ENCODE measurements around the gene SUDS3. TPM values are rescaled to one million over a fixed set of nuclear protein-coding genes. Genes with fewer than 3 reads are reported as not detected.

Gene SUDS3
- total RNA-seq, 1 donor from 2014 or later: 23.5 TPM

- Mint-ChIP-seq H3K9me3 (peaks cover 11% of the 10 kb centered on the region), H3K4me3 (ENCODE audit: low read depth) (peak overlapping the region; percentile 92), H3K27ac (peak overlapping the region; percentile 91), H3K4me1 (ENCODE audit: low read depth) (peaks cover 38% of the 10 kb centered on the region), H3K27me3 (ENCODE audit: low read depth) (no peaks in the 10 kb centered on the region), H3K36me3 (ENCODE audit: low read depth) (peaks cover 22% of the 10 kb centered on the region)
- DNase-seq (ENCODE audit: low spot score): no peak
- intact Hi-C loops (cut with micrococcal nuclease): loop anchor here (5.0 kb wide), 2 partner anchors 192 to 297 kb away; partner anchors contain the start of gene WSB2
Measured at GRCh38 chr12:118358612-118359540, 17.5 kb upstream of the SUDS3 start.

- H3K36me3 Mint-ChIP-seq (ENCODE audit: low read depth): peaks cover 15% of the 10 kb centered on the region
- peak overlapping the region; percentile 92 for H3K4me3 Mint-ChIP-seq (ENCODE audit: low read depth)
- intact Hi-C loops (cut with micrococcal nuclease): loop anchor here (5.0 kb wide), 2 partner anchors 192 to 297 kb away; partner anchors contain the start of gene WSB2
- peaks cover 35% of the 10 kb centered on the region for H3K4me1 Mint-ChIP-seq (ENCODE audit: low read depth)
- H3K27me3 Mint-ChIP-seq (ENCODE audit: low read depth): no peaks in the 10 kb centered on the region
- H3K9me3 Mint-ChIP-seq: peaks cover 6% of the 10 kb centered on the region
- peak overlapping the region; percentile 91 for H3K27ac Mint-ChIP-seq
- no peak for DNase-seq (ENCODE audit: low spot score)
Measured at GRCh38 chr12:118359541-118359915, 16.8 kb upstream of the SUDS3 start.

GRCh38 chr12:118361092-118361404 lies 15.3 kb upstream of the SUDS3 start:
- no peak overlapping the region for H3K4me3 Mint-ChIP-seq (ENCODE audit: low read depth)
- DNase-seq (ENCODE audit: low spot score): no peak
- H3K36me3 Mint-ChIP-seq (ENCODE audit: low read depth): peaks cover 5% of the 10 kb centered on the region
- intact Hi-C loops (cut with micrococcal nuclease): no loop called here
- H3K9me3 Mint-ChIP-seq: no peaks in the 10 kb centered on the region
- H3K27ac Mint-ChIP-seq: no peak overlapping the region
- H3K4me1 Mint-ChIP-seq (ENCODE audit: low read depth): peaks cover 25% of the 10 kb centered on the region
- H3K27me3 Mint-ChIP-seq (ENCODE audit: low read depth): no peaks in the 10 kb centered on the region

GRCh38 chr12:118361889-118362288 lies 14.5 kb upstream of the SUDS3 start:
- no peaks in the 10 kb centered on the region for H3K9me3 Mint-ChIP-seq
- peaks cover 5% of the 10 kb centered on the region for H3K36me3 Mint-ChIP-seq (ENCODE audit: low read depth)
- no peak for DNase-seq (ENCODE audit: low spot score)
- H3K27ac Mint-ChIP-seq: no peak overlapping the region
- H3K4me3 Mint-ChIP-seq (ENCODE audit: low read depth): no peak overlapping the region
- intact Hi-C loops (cut with micrococcal nuclease): no loop called here
- no peaks in the 10 kb centered on the region for H3K27me3 Mint-ChIP-seq (ENCODE audit: low read depth)
- H3K4me1 Mint-ChIP-seq (ENCODE audit: low read depth): peaks cover 20% of the 10 kb centered on the region

- Mint-ChIP-seq H3K27me3 (ENCODE audit: low read depth) (peaks cover 15% of the 10 kb centered on the region), H3K27ac (no peak overlapping the region), H3K4me3 (ENCODE audit: low read depth) (no peak overlapping the region), H3K4me1 (ENCODE audit: low read depth) (peaks cover 21% of the 10 kb centered on the region), H3K36me3 (ENCODE audit: low read depth) (peaks cover 6% of the 10 kb centered on the region), H3K9me3 (no peaks in the 10 kb centered on the region)
- no peak for DNase-seq (ENCODE audit: low spot score)
- intact Hi-C loops (cut with micrococcal nuclease): no loop called here
Measured at GRCh38 chr12:118368821-118369220, 7.5 kb upstream of the SUDS3 start.

- intact Hi-C loops (cut with micrococcal nuclease): loop anchor here (10.0 kb wide), 1 partner anchor 1294 kb away; the partner anchor contains the start of gene PRKAB1
- Mint-ChIP-seq H3K4me1 (ENCODE audit: low read depth) (peaks cover 33% of the 10 kb centered on the region), H3K9me3 (no peaks in the 10 kb centered on the region), H3K36me3 (ENCODE audit: low read depth) (peaks cover 6% of the 10 kb centered on the region), H3K27me3 (ENCODE audit: low read depth) (peaks cover 15% of the 10 kb centered on the region), H3K4me3 (ENCODE audit: low read depth) (peak overlapping the region; percentile 89), H3K27ac (no peak overlapping the region)
- no peak for DNase-seq (ENCODE audit: low spot score)
Measured at GRCh38 chr12:118370601-118371000, 5.8 kb upstream of the SUDS3 start.

- no peaks in the 10 kb centered on the region for H3K9me3 Mint-ChIP-seq
- no peak overlapping the region for H3K27ac Mint-ChIP-seq
- peaks cover 39% of the 10 kb centered on the region for H3K4me1 Mint-ChIP-seq (ENCODE audit: low read depth)
- no peak for DNase-seq (ENCODE audit: low spot score)
- intact Hi-C loops (cut with micrococcal nuclease): loop anchor here (10.0 kb wide), 1 partner anchor 1293 kb away; the partner anchor contains the start of gene PRKAB1
- H3K36me3 Mint-ChIP-seq (ENCODE audit: low read depth): peaks cover 6% of the 10 kb centered on the region
- peak overlapping the region; percentile 89 for H3K4me3 Mint-ChIP-seq (ENCODE audit: low read depth)
- H3K27me3 Mint-ChIP-seq (ENCODE audit: low read depth): peaks cover 15% of the 10 kb centered on the region
Measured at GRCh38 chr12:118371321-118372282, 4.8 kb upstream of the SUDS3 start.

- Mint-ChIP-seq H3K27me3 (ENCODE audit: low read depth) (peaks cover 15% of the 10 kb centered on the region), H3K4me1 (ENCODE audit: low read depth) (peaks cover 44% of the 10 kb centered on the region), H3K36me3 (ENCODE audit: low read depth) (peaks cover 6% of the 10 kb centered on the region), H3K4me3 (ENCODE audit: low read depth) (peak within 1 kb of the TSS; percentile 89), H3K9me3 (no peaks in the 10 kb centered on the region), H3K27ac (peak within 1 kb of the TSS; percentile 89)
- intact Hi-C loops (cut with micrococcal nuclease): loop anchor here (1.0 to 10.0 kb wide), 2 partner anchors 16 to 1292 kb away; partner anchors contain the start of gene PRKAB1
- peak; percentile 95 for DNase-seq (ENCODE audit: low spot score)
Measured at GRCh38 chr12:118372541-118373495, 3.5 kb upstream of the SUDS3 start, which contains the start of gene TAOK3. TSS of gene TAOK3 (minus strand) at chr12:118372907. CDS start at chr12:118255567, 117,340 bp downstream.

- no peaks in the 10 kb centered on the region for H3K9me3 Mint-ChIP-seq
- peaks cover 15% of the 10 kb centered on the region for H3K27me3 Mint-ChIP-seq (ENCODE audit: low read depth)
- peak overlapping the region; percentile 89 for H3K4me3 Mint-ChIP-seq (ENCODE audit: low read depth)
- peak overlapping the region; percentile 89 for H3K27ac Mint-ChIP-seq
- intact Hi-C loops (cut with micrococcal nuclease): loop anchor here (1.0 to 10.0 kb wide), 2 partner anchors 16 to 1291 kb away; partner anchors contain the start of gene PRKAB1
- no peak for DNase-seq (ENCODE audit: low spot score)
- peaks cover 6% of the 10 kb centered on the region for H3K36me3 Mint-ChIP-seq (ENCODE audit: low read depth)
- H3K4me1 Mint-ChIP-seq (ENCODE audit: low read depth): peaks cover 47% of the 10 kb centered on the region
Measured at GRCh38 chr12:118373616-118374015, 2.7 kb upstream of the SUDS3 start.

GRCh38 chr12:118374126-118374725 lies 2.1 kb upstream of the SUDS3 start:
- peaks cover 15% of the 10 kb centered on the region for H3K27me3 Mint-ChIP-seq (ENCODE audit: low read depth)
- no peak overlapping the region for H3K27ac Mint-ChIP-seq
- H3K36me3 Mint-ChIP-seq (ENCODE audit: low read depth): peaks cover 6% of the 10 kb centered on the region
- no peak for DNase-seq (ENCODE audit: low spot score)
- no peaks in the 10 kb centered on the region for H3K9me3 Mint-ChIP-seq
- intact Hi-C loops (cut with micrococcal nuclease): loop anchor here (10.0 kb wide), 1 partner anchor 1291 kb away; the partner anchor contains the start of gene PRKAB1
- peak overlapping the region; percentile 89 for H3K4me3 Mint-ChIP-seq (ENCODE audit: low read depth)
- peaks cover 47% of the 10 kb centered on the region for H3K4me1 Mint-ChIP-seq (ENCODE audit: low read depth)

GRCh38 chr12:118374909-118375308 lies 1.4 kb upstream of the SUDS3 start:
- Mint-ChIP-seq H3K27me3 (ENCODE audit: low read depth) (peaks cover 15% of the 10 kb centered on the region), H3K27ac (no peak overlapping the region), H3K36me3 (ENCODE audit: low read depth) (peaks cover 8% of the 10 kb centered on the region), H3K9me3 (no peaks in the 10 kb centered on the region), H3K4me1 (ENCODE audit: low read depth) (peaks cover 47% of the 10 kb centered on the region), H3K4me3 (ENCODE audit: low read depth) (peak overlapping the region; percentile 47)
- no peak for DNase-seq (ENCODE audit: low spot score)
- intact Hi-C loops (cut with micrococcal nuclease): loop anchor here (5.0 to 10.0 kb wide), 5 partner anchors 68 to 1290 kb away; partner anchors contain the start of genes PEBP1, PRKAB1 and WSB2
